Prostate gland (tissue), 2 donors: ENCODE measurements around the gene BICC1.

Experiments used
- POLR2A ChIP-seq: fragments of 450-650 bp; IDR thresholded peaks from one replicate; pipeline ENCODE4 v1.6.1; 2016; ENCODE audit warnings: antibody characterized with exemption, mild to moderate bottlenecking
- TF ChIP-seq, protein P1 (sequence below), 4 experiments: fragments of 200-600 bp in 2 of 4; fragments of 450-650 bp in 2 of 4; sonication (generic) in 2 of 4; IDR thresholded peaks; 1 replicate in 3 of 4; 2 replicates in 1 of 4; pipeline ENCODE4 v1.5.1; 2016 to 2019; ENCODE audit warnings: antibody characterized with exemption in 4 of 4, mild to moderate bottlenecking in 2 of 4, moderate library complexity in 2 of 4

DNA sequence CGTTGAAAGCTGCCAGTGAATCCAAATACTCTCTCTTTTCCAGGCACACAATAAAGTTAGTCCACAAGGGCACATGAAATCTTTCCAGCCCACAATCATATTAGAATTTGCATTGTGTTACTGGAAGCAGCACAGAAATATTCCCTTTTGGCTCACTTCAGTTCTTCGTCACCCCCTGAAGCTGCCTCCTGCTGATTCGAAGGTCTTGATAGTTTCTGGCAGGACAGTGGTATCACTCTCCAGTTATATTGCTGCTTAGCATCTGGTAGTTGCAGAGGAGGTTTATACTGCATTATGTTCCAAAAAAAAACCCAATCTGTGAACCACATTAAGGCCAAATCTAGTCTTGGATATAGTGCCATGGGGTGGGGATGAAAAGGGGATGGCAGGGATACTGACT lies 253.2 kb downstream of the BICC1 start:
- TF ChIP-seq, protein P1, sequence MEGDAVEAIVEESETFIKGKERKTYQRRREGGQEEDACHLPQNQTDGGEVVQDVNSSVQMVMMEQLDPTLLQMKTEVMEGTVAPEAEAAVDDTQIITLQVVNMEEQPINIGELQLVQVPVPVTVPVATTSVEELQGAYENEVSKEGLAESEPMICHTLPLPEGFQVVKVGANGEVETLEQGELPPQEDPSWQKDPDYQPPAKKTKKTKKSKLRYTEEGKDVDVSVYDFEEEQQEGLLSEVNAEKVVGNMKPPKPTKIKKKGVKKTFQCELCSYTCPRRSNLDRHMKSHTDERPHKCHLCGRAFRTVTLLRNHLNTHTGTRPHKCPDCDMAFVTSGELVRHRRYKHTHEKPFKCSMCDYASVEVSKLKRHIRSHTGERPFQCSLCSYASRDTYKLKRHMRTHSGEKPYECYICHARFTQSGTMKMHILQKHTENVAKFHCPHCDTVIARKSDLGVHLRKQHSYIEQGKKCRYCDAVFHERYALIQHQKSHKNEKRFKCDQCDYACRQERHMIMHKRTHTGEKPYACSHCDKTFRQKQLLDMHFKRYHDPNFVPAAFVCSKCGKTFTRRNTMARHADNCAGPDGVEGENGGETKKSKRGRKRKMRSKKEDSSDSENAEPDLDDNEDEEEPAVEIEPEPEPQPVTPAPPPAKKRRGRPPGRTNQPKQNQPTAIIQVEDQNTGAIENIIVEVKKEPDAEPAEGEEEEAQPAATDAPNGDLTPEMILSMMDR (IDR thresholded peaks at IDR 0.05), result no peak
- TF ChIP-seq POLR2A, result no peak
